ENCODE results near the gene NUMBL. TPM values are rescaled to one million over a fixed set of nuclear protein-coding genes. Genes with fewer than 3 reads are reported as not detected.

Gene NUMBL
- total RNA-seq, 1 experiment from 2014 or later, result 41.7 TPM

GRCh38 chr19:40705362-40705651 lies 14.9 kb upstream of the NUMBL start:
- no peaks in the 10 kb centered on the region for H3K4me1 ChIP-seq (ENCODE audit: control insufficient read depth in 1 of 2, insufficient read depth in 2 of 2, low read length in 2 of 2)
- DNase-seq (ENCODE audit: low read depth, low spot score), result no peak
- no peaks in the 10 kb centered on the region for H3K27me3 ChIP-seq (ENCODE audit: insufficient read depth, low read length)
- H4K20me1 ChIP-seq (ENCODE audit: insufficient read depth), result no peaks in the 10 kb centered on the region
- H3K9me2 ChIP-seq (ENCODE audit: insufficient read depth), result no peaks in the 10 kb centered on the region
- no peaks in the 10 kb centered on the region for H3K9me3 ChIP-seq (ENCODE audit: control insufficient read depth in 1 of 2, insufficient read depth in 1 of 2, low read depth in 1 of 2, low read length in 2 of 2)
- H3K27ac ChIP-seq (ENCODE audit: low read depth, low read length), result no peak overlapping the region
- POLR2A ChIA-PET, result no interaction called here
- CTCF ChIA-PET, result no interaction called here
- peaks cover 18 to 24% of the 10 kb centered on the region in 2 experiments for H3K36me3 ChIP-seq (ENCODE audit: control insufficient read depth in 1 of 2, insufficient read depth in 2 of 2, low read length in 2 of 2)
- no peak for ATAC-seq
- no peak overlapping the region for H3K4me2 ChIP-seq (ENCODE audit: low read length)
- RAD21 ChIA-PET (ENCODE audit: low non-redundant PET in 1 of 2, low total read pairs in 2 of 2, uncharacterized antibody in 2 of 2, unreplicated experiment in 2 of 2), result no interaction called here
- H3K9ac ChIP-seq (ENCODE audit: low read length), result no peak overlapping the region
- no peak for TF ChIP-seq JUND (IDR thresholded peaks at IDR 0.05)
- TF ChIP-seq ELF1 (IDR thresholded peaks at IDR 0.05; ENCODE audit: borderline replicate concordance, low read depth), result no peak
- no peak for TF ChIP-seq MAX (IDR thresholded peaks at IDR 0.05)
- TF ChIP-seq YY1 (IDR thresholded peaks at IDR 0.05; ENCODE audit: extremely low read depth, insufficient replicate concordance, low read depth, low read length), result no peak
- TF ChIP-seq ZNF274 (IDR thresholded peaks at IDR 0.05; ENCODE audit: low read depth, low read length), result no peak
- TF ChIP-seq REST (IDR thresholded peaks at IDR 0.05; ENCODE audit: low read depth), result no peak
- no peak for TF ChIP-seq EZH2 (IDR thresholded peaks at IDR 0.05)
- TF ChIP-seq CBX3 (IDR thresholded peaks at IDR 0.05; ENCODE audit: low read depth), result no peak
- TF ChIP-seq POLR2AphosphoS5 (IDR thresholded peaks at IDR 0.05; ENCODE audit: low read depth, low read length), result no peak
- TF ChIP-seq ATF3 (IDR thresholded peaks at IDR 0.05), result no peak
- no peak for TF ChIP-seq POLR2A (IDR thresholded peaks at IDR 0.05; ENCODE audit: borderline replicate concordance, extremely low read depth, insufficient read depth, insufficient read length)
- TF ChIP-seq CTCF (IDR thresholded peaks at IDR 0.05 in 2 of 3, conservative IDR thresholded peaks at IDR 0.05 in 1 of 3; ENCODE audit: borderline replicate concordance in 1 of 3, insufficient read depth in 1 of 3, low read depth in 2 of 3, low read length in 2 of 3), result no peak
- no peak for TF ChIP-seq ZFX (IDR thresholded peaks at IDR 0.05)
- no peak for TF ChIP-seq FOSL1 (IDR thresholded peaks at IDR 0.05; ENCODE audit: low read depth)
- no peak for TF ChIP-seq SRF (IDR thresholded peaks at IDR 0.05; ENCODE audit: low read depth)
- TF ChIP-seq ZBTB33 (IDR thresholded peaks at IDR 0.05; ENCODE audit: extremely low read depth, insufficient replicate concordance, low read length), result no peak
- TF ChIP-seq CEBPB (IDR thresholded peaks at IDR 0.05; ENCODE audit: low read depth), result no peak
- no peak for TF ChIP-seq RAD21 (IDR thresholded peaks at IDR 0.05; ENCODE audit: low read depth)
- H3K79me2 ChIP-seq (ENCODE audit: insufficient read depth, low read length), result no peaks in the 10 kb centered on the region
- H3K4me3 ChIP-seq (replicated peaks in 1 of 2; ENCODE audit: low read depth in 1 of 2, low read length in 2 of 2), result no peak overlapping the region
- intact Hi-C loops (cut with micrococcal nuclease), result no loop called here
- BruUV-seq (replicated peaks), result no TSS peak
- H2AFZ ChIP-seq (ENCODE audit: low read depth, low read length, poor library complexity, severe bottlenecking), result no peak overlapping the region

Measured in HCT116 (cell line).